ENCODE measurements around the gene ETHE1. TPM values are rescaled to one million over a fixed set of nuclear protein-coding genes. Genes with fewer than 3 reads are reported as not detected.
A peak's percentile ranks its signal among the peaks of the same experiment; 100 is the strongest.

ETHE1 gene
- total RNA-seq, 1 donor from 2014 or later, result 183 TPM

GRCh38 chr19:43541920-43542650, 15.1 kb upstream of the ETHE1 start:
- TF ChIP-seq, protein P1, sequence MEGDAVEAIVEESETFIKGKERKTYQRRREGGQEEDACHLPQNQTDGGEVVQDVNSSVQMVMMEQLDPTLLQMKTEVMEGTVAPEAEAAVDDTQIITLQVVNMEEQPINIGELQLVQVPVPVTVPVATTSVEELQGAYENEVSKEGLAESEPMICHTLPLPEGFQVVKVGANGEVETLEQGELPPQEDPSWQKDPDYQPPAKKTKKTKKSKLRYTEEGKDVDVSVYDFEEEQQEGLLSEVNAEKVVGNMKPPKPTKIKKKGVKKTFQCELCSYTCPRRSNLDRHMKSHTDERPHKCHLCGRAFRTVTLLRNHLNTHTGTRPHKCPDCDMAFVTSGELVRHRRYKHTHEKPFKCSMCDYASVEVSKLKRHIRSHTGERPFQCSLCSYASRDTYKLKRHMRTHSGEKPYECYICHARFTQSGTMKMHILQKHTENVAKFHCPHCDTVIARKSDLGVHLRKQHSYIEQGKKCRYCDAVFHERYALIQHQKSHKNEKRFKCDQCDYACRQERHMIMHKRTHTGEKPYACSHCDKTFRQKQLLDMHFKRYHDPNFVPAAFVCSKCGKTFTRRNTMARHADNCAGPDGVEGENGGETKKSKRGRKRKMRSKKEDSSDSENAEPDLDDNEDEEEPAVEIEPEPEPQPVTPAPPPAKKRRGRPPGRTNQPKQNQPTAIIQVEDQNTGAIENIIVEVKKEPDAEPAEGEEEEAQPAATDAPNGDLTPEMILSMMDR (IDR thresholded peaks at IDR 0.05; ENCODE audit: insufficient read depth, low read length, severe bottlenecking), result no peak
- FAIRE-seq (no peak), DNase-seq (ENCODE audit: low read depth) (no peak)
- H3K27me3 ChIP-seq (ENCODE audit: control insufficient read depth, insufficient read depth, low read length), result no peaks in the 10 kb centered on the region
- peaks cover 9% of the 10 kb centered on the region for H3K36me3 ChIP-seq (ENCODE audit: control insufficient read depth, insufficient read depth, low read length)
- H3K4me3 ChIP-seq (ENCODE audit: low read depth, low read length), result no peak overlapping the region

DNA sequence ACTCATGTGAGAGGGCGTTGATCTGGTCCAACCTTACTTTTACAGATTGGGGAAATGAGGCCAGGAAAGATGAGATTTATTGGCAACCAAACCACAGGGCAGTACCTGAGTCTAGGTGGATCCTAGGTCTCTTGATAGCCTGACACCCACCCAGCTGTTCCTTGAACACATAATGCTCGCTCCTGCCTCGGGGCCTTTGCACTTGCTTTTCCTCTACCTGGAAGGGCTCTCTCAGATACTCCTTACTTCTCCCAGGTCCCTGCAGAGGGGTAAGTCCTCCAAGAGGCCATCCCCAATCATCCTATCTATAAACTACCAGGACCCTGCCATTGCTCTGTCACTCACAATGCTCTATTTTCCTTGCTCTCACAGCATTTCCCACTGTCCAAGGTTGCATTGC, 13.4 kb upstream of the ETHE1 start:
- no peak overlapping the region for H3K4me3 ChIP-seq (ENCODE audit: low read depth, low read length)
- TF ChIP-seq, protein P1 (IDR thresholded peaks at IDR 0.05; ENCODE audit: insufficient read depth, low read length, severe bottlenecking), result no peak
- FAIRE-seq (no peak), DNase-seq (ENCODE audit: low read depth) (no peak)
- no peaks in the 10 kb centered on the region for H3K27me3 ChIP-seq (ENCODE audit: control insufficient read depth, insufficient read depth, low read length)
- H3K36me3 ChIP-seq (ENCODE audit: control insufficient read depth, insufficient read depth, low read length), result peaks cover 7% of the 10 kb centered on the region

DNA sequence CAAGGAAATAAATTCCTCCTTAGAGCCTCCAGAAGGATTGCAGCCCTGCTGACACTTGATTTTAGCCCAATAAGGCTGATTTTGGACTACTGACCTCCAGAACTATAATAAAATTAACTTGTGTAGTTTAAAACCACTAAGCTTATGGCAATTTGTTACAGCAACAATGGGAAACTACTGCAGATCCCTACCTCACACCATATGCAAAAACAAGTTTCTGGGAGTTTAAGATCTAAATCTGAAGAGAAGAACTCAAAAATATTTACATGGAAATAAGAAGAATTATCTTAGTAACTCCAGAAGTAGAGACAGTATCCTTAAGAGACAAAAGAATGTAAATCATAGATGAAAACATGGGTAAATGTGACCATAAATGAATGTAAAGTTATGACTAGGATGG, 11.9 kb upstream of the ETHE1 start:
- Histone ChIP-seq H3K4me3 (ENCODE audit: low read depth, low read length) (no peak overlapping the region), H3K27me3 (ENCODE audit: control insufficient read depth, insufficient read depth, low read length) (no peaks in the 10 kb centered on the region), H3K36me3 (ENCODE audit: control insufficient read depth, insufficient read depth, low read length) (peaks cover 7% of the 10 kb centered on the region)
- FAIRE-seq, result no peak
- DNase-seq (ENCODE audit: low read depth), result no peak
- TF ChIP-seq, protein P1 (IDR thresholded peaks at IDR 0.05; ENCODE audit: insufficient read depth, low read length, severe bottlenecking), result no peak

DNA sequence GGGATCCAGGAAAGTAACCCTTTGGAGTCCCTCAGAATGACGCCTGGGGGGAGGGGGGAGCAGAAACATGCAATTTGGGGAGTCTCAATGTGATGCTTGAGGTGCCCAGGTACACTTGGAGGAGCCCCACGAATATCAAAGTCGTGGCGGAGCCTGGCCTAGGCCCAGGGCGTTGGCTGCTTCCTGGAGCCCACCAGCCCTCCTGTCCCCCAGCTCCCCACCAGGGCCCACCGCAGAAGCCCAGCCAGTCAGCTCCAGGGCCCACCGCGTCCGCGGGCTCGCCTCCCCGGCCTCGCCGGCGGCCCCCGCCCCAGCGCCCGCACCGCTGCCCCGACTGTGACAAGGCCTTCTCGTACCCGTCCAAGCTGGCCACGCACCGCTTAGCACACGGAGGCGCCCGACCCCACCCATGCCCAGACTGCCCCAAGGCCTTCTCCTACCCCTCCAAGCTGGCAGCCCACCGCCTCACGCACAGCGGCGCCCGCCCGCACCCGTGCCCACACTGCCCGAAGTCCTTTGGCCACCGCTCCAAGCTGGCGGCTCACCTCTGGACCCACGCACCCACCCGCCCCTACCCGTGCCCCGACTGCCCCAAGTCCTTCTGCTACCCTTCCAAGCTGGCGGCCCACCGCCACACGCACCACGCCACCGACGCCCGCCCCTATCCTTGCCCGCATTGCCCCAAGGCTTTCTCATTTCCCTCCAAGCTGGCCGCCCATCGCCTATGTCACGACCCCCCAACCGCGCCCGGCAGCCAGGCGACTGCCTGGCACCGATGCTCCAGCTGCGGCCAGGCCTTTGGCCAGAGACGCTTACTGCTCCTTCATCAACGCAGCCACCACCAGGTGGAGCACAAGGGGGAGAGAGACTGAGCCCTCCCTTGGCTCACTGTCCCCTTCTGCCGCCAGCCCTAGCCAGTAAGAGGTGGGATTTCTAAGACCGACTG, 8.1 kb upstream of the ETHE1 start:
- Histone ChIP-seq H3K27me3 (ENCODE audit: control insufficient read depth, insufficient read depth, low read length) (no peaks in the 10 kb centered on the region), H3K36me3 (ENCODE audit: control insufficient read depth, insufficient read depth, low read length) (no peaks in the 10 kb centered on the region), H3K4me3 (ENCODE audit: low read depth, low read length) (no peak overlapping the region)
- FAIRE-seq (no peak), DNase-seq (ENCODE audit: low read depth) (peak; percentile 33)
- TF ChIP-seq, protein P1 (IDR thresholded peaks at IDR 0.05; ENCODE audit: insufficient read depth, low read length, severe bottlenecking), result peak; percentile 82

GRCh38 chr19:43534305-43534815, 7.4 kb upstream of the ETHE1 start:
- TF ChIP-seq, protein P1 (IDR thresholded peaks at IDR 0.05; ENCODE audit: insufficient read depth, low read length, severe bottlenecking), result no peak
- Histone ChIP-seq H3K27me3 (ENCODE audit: control insufficient read depth, insufficient read depth, low read length) (no peaks in the 10 kb centered on the region), H3K36me3 (ENCODE audit: control insufficient read depth, insufficient read depth, low read length) (no peaks in the 10 kb centered on the region), H3K4me3 (ENCODE audit: low read depth, low read length) (peak overlapping the region; percentile 62)
- no peak for FAIRE-seq
- DNase-seq (ENCODE audit: low read depth), result no peak

Data from bronchial epithelial cell (primary cell).